CD14-positive monocyte (primary cell): ENCODE data around the gene SSNA1. TPM values are rescaled to one million over a fixed set of nuclear protein-coding genes. Genes with fewer than 3 reads are reported as not detected.
A peak's percentile ranks its signal among the peaks of the same experiment; 100 is the strongest.

ENCODE experiments used
- DNase-seq, 3 donors: peaks; one replicate each; pipeline ENCODE4 v3.0.0-alpha.2; 2011 to 2022
- H2AFZ ChIP-seq: 2 replicates; pipeline ENCODE4 v1.6.0; 2012; ENCODE audit warnings: mild to moderate bottlenecking, low read depth, low read length, inconsistent platforms; ENCODE audit not compliant: insufficient read depth, poor library complexity, severe bottlenecking
- H3K27ac ChIP-seq, 2 donors: 1 replicate in 1 of 2; 2 replicates in 1 of 2; pipeline ENCODE4 v1.5.1; 2012 to 2013; ENCODE audit warnings: low read length in 2 of 2, control low read depth in 1 of 2, inconsistent platforms in 1 of 2, low read depth in 1 of 2, mild to moderate bottlenecking in 1 of 2
- H3K27me3 ChIP-seq, 2 donors: one replicate each; pipeline versions ENCODE4 v1.6.0 to v1.6.1; 2011 to 2013; ENCODE audit warnings: low read length in 2 of 2; ENCODE audit not compliant: control insufficient read depth in 2 of 2, insufficient read depth in 2 of 2
- H3K36me3 ChIP-seq, 2 donors: replicated peaks in 1 of 2; 1 replicate in 1 of 2; 2 replicates in 1 of 2; pipeline versions ENCODE4 v1.5.1 to v1.6.1; 2012 to 2013; ENCODE audit warnings: low read length in 2 of 2, control low read depth in 1 of 2, inconsistent platforms in 1 of 2, mild to moderate bottlenecking in 1 of 2; ENCODE audit not compliant: insufficient read depth in 2 of 2, control insufficient read depth in 1 of 2
- H3K4me1 ChIP-seq, 2 donors: 1 replicate in 1 of 2; 2 replicates in 1 of 2; pipeline versions ENCODE4 v1.5.1 to v1.6.1; 2012 to 2013; ENCODE audit warnings: low read length in 2 of 2, control low read depth in 1 of 2, inconsistent platforms in 1 of 2, mild to moderate bottlenecking in 1 of 2, moderate library complexity in 1 of 2; ENCODE audit not compliant: insufficient read depth in 2 of 2, control insufficient read depth in 1 of 2
- H3K4me2 ChIP-seq: replicated peaks from 2 replicates; pipeline ENCODE3; 2012; ENCODE audit warnings: low read length, moderate library complexity, mild to moderate bottlenecking; ENCODE audit not compliant: poor library complexity, severe bottlenecking; ENCODE audit errors: extremely low read depth
- H3K4me3 ChIP-seq, 3 experiments: fragments of 200-600 bp in 1 of 3; sonication (generic) in 1 of 3; replicated peaks in 1 of 3; 1 replicate in 2 of 3; 2 replicates in 1 of 3; pipeline ENCODE4 v1.5.1; 2011 to 2013; ENCODE audit warnings: low read length in 3 of 3, mild to moderate bottlenecking in 3 of 3, control low read depth in 2 of 3, low read depth in 2 of 3, inconsistent platforms in 1 of 3, moderate library complexity in 1 of 3
- H3K79me2 ChIP-seq: 2 replicates; pipeline ENCODE4 v1.6.0; 2012; ENCODE audit warnings: mild to moderate bottlenecking, control low read depth, inconsistent platforms, low read length, moderate library complexity; ENCODE audit not compliant: insufficient read depth
- H3K9ac ChIP-seq: 2 replicates; pipeline ENCODE4 v1.6.0; 2017; ENCODE audit warnings: low read length, mild to moderate bottlenecking; ENCODE audit not compliant: insufficient read depth, poor library complexity, severe bottlenecking
- H3K9me3 ChIP-seq, 2 donors: replicated peaks in 1 of 2; 1 replicate in 1 of 2; 2 replicates in 1 of 2; pipeline versions ENCODE4 v1.5.1 to v1.6.1; 2012 to 2013; ENCODE audit warnings: low read length in 2 of 2, control low read depth in 1 of 2; ENCODE audit not compliant: control insufficient read depth in 1 of 2, insufficient read depth in 1 of 2
- H4K20me1 ChIP-seq: 2 replicates; pipeline ENCODE4 v1.6.0; 2012; ENCODE audit warnings: mild to moderate bottlenecking, low read length, control low read depth, moderate library complexity; ENCODE audit not compliant: insufficient read depth
- H3K27ac Mint-ChIP-seq, 7 donors: one replicate each; pipeline ENCODE4 v1.8.0; 2020; ENCODE audit warnings: mild to moderate bottlenecking in 7 of 7, mixed read lengths in 7 of 7, moderate library complexity in 6 of 7, inconsistent platforms in 2 of 7
- H3K27me3 Mint-ChIP-seq, 3 donors: one replicate each; pipeline ENCODE4 v1.8.0; 2021 to 2022; ENCODE audit warnings: low read depth in 3 of 3, mild to moderate bottlenecking in 3 of 3, mixed read lengths in 3 of 3, moderate library complexity in 3 of 3, inconsistent platforms in 1 of 3
- H3K36me3 Mint-ChIP-seq, 2 donors: one replicate each; pipeline ENCODE4 v1.8.0; 2020; ENCODE audit warnings: mixed read lengths in 2 of 2, inconsistent platforms in 1 of 2, mild to moderate bottlenecking in 1 of 2
- H3K4me1 Mint-ChIP-seq: one replicate; pipeline ENCODE4 v1.8.0; 2020; ENCODE audit warnings: mild to moderate bottlenecking, mixed read lengths
- H3K4me3 Mint-ChIP-seq, 2 donors: one replicate each; pipeline ENCODE4 v1.8.0; 2020; ENCODE audit warnings: mild to moderate bottlenecking in 2 of 2, mixed read lengths in 2 of 2, moderate library complexity in 1 of 2
- H3K9me3 Mint-ChIP-seq, 7 donors: one replicate each; pipeline ENCODE4 v1.8.0; 2020 to 2022; ENCODE audit warnings: mixed read lengths in 7 of 7, mild to moderate bottlenecking in 6 of 7, moderate library complexity in 6 of 7, inconsistent platforms in 2 of 7
- CTCF ChIP-seq: fragments of 200-600 bp; IDR thresholded peaks from one replicate; pipeline ENCODE4 v1.8.0; 2022; ENCODE audit warnings: antibody characterized with exemption, mild to moderate bottlenecking
- WGBS: methylation state at CpG from one replicate; pipeline ENCODE4 v1.1.5; 2013; ENCODE audit warnings: missing lambda C conversion rate; ENCODE audit not compliant: insufficient coverage; 5-methylcytosine and 5-hydroxymethylcytosine counted together
- intact Hi-C, 2 donors: fragments of 100-400 bp; cut with micrococcal nuclease; formaldehyde crosslinking; loops; one replicate each; pipeline versions ENCODE4 v1.15.0 to v1.15.1; 2023
- polyA plus RNA-seq, 3 donors: library from polyadenylated mRNA; depleted of rRNA in 1 of 3; unstranded in 2 of 3; stranded (reverse) in 1 of 3; fragments of 300-500 nt in 2 of 3; fragments of >200 nt in 1 of 3; fragmentation: Illumina TruSeq in 2 of 3; gene quantifications; 1 replicate in 2 of 3; 2 replicates in 1 of 3; pipeline ENCODE4 v1.2.3, GENCODE V29; 2012 to 2021

The SSNA1 gene
- polyA plus RNA-seq, 3 donors = 87.0 to 118 (median 98.3) TPM

GRCh38 chr9:137199411-137200121, 11.1 kb downstream of the SSNA1 start:
- DNase-seq = no peak
- peak overlapping the region in 1 of 3 experiments; percentile 41 for H3K4me3 ChIP-seq
- no peak overlapping the region for H2AFZ ChIP-seq
- peaks cover 35 to 48% of the 10 kb centered on the region in 2 donors for H3K4me1 ChIP-seq
- peaks cover 0 to 4% of the 10 kb centered on the region in 2 donors for H3K27me3 ChIP-seq
- peaks cover 36% of the 10 kb centered on the region for H3K79me2 ChIP-seq
- peaks cover 0 to 2% of the 10 kb centered on the region in 2 donors for H3K36me3 ChIP-seq
- intact Hi-C loops = loop anchor here (1.0 to 5.0 kb wide), 4 partner anchors 11 to 353 kb away; partner anchors contain the start of genes RNF208 (in 2 of the 2), ANAPC2 (in 1 of the 2), MRPL41 (in 1 of the 2) and PNPLA7 (in 1 of the 2)
- Mint-ChIP-seq H3K4me3 (peak overlapping the region; percentile 81 to 83), H3K27ac (peak overlapping the region in 3 of 7 donors; percentile 54 to 74 (median 73)), H3K27me3 (peaks cover 0 to 4% (median 0%) of the 10 kb centered on the region in 3 donors), H3K4me1 (peaks cover 39% of the 10 kb centered on the region), H3K36me3 (peaks cover 0 to 2% of the 10 kb centered on the region in 2 donors), H3K9me3 (no peaks in the 10 kb centered on the region)
- TF ChIP-seq CTCF = no peak
- H3K27ac ChIP-seq = no peak overlapping the region
- H3K9me3 ChIP-seq = no peaks in the 10 kb centered on the region
- H3K4me2 ChIP-seq = peak overlapping the region; percentile 79
- peaks cover 21% of the 10 kb centered on the region for H4K20me1 ChIP-seq
- 31% methylated on average over 49 of the region's 51 CpGs for WGBS
- H3K9ac ChIP-seq = peak overlapping the region; percentile 43

GRCh38 chr9:137200311-137201204, 12.1 kb downstream of the SSNA1 start, which contains the start of gene TPRN:
Gene TPRN, minus strand, starts transcription at chr9:137200741. Its CDS starts 30 bp downstream, at chr9:137200711.
- peaks cover 43% of the 10 kb centered on the region for H3K79me2 ChIP-seq

More at GRCh38 chr9:137200311-137201204, 12.1 kb downstream of the SSNA1 start, which contains the start of gene TPRN:
- Histone ChIP-seq H3K27ac (peak within 1 kb of the TSS; percentile 77 to 89), H2AFZ (peak within 1 kb of the TSS; percentile 74), H3K4me1 (peaks cover 41 to 55% of the 10 kb centered on the region in 2 donors), H3K4me2 (peak within 1 kb of the TSS; percentile 79), H3K4me3 (peak within 1 kb of the TSS; percentile 47 to 74 (median 68)), H4K20me1 (peaks cover 25% of the 10 kb centered on the region), H3K9me3 (no peaks in the 10 kb centered on the region), H3K9ac (peak within 1 kb of the TSS; percentile 64), H3K27me3 (peaks cover 0 to 4% of the 10 kb centered on the region in 2 donors), H3K36me3 (peaks cover 0 to under 1% of the 10 kb centered on the region in 2 donors)
- Mint-ChIP-seq H3K27me3 (peaks cover 0 to 4% (median 0%) of the 10 kb centered on the region in 3 donors), H3K9me3 (no peaks in the 10 kb centered on the region), H3K4me1 (peaks cover 43% of the 10 kb centered on the region), H3K36me3 (peaks cover 0 to 2% of the 10 kb centered on the region in 2 donors), H3K4me3 (peak within 1 kb of the TSS; percentile 81 to 88), H3K27ac (peak within 1 kb of the TSS; percentile 77 to 92 (median 89))
- TF ChIP-seq CTCF = no peak
- under 1% methylated on average over 118 of the region's 118 CpGs for WGBS
- DNase-seq = peak; percentile 98 to 100 (median 99)
- intact Hi-C loops = loop anchor here (1.0 to 5.0 kb wide), 4 partner anchors 12 to 352 kb away; partner anchors contain the start of genes RNF208 (in 2 of the 2), ANAPC2 (in 1 of the 2), MRPL41 (in 1 of the 2) and PNPLA7 (in 1 of the 2)
